ENCODE measurements around the gene COG3. TPM values are rescaled to one million over a fixed set of nuclear protein-coding genes. Genes with fewer than 3 reads are reported as not detected.

COG3 gene
- total RNA-seq, 6 experiments from 2014 or later = 17.5 to 22.2 (median 20.7) TPM

GRCh38 chr13:45582408-45583076 is 117.8 kb downstream of the COG3 start:
- no peak for TF ChIP-seq CTCF (IDR thresholded peaks at IDR 0.05)
- Mint-ChIP-seq H3K36me3 (ENCODE audit: low read depth) (no peaks in the 10 kb centered on the region), H3K4me3 (no peak overlapping the region), H3K27ac (no peak overlapping the region), H3K27me3 (ENCODE audit: insufficient read depth) (peaks cover 30% of the 10 kb centered on the region), H3K4me1 (ENCODE audit: low read depth) (no peaks in the 10 kb centered on the region), H3K9me3 (no peaks in the 10 kb centered on the region)
- DNase-seq = no peak

GRCh38 chr13:45584816-45585215 is 120.1 kb downstream of the COG3 start:
- DNase-seq = no peak

More at GRCh38 chr13:45584816-45585215, 120.1 kb downstream of the COG3 start:
- Mint-ChIP-seq H3K27ac (no peak overlapping the region), H3K27me3 (ENCODE audit: insufficient read depth) (peaks cover 23% of the 10 kb centered on the region), H3K4me1 (ENCODE audit: low read depth) (no peaks in the 10 kb centered on the region), H3K36me3 (ENCODE audit: low read depth) (no peaks in the 10 kb centered on the region), H3K4me3 (no peak overlapping the region), H3K9me3 (no peaks in the 10 kb centered on the region)
- TF ChIP-seq CTCF (IDR thresholded peaks at IDR 0.05) = peak; percentile 35; the same call in 1 of the 2 replicates

Other genes starting within 250 kb of the COG3 start
- 1,000 to 10,000 TPM; 2,421 to 2,688 (median 2,563) TPM for gene TPT1, start 123.8 kb upstream of the COG3 start, total RNA-seq (2021; fragmentation: NEBNext Ultra II Directional; extraction: Animal tissue kit (Norgen Biotek cat#: 25700))
- gene SLC25A30, start 46.6 kb upstream of the COG3 start, total RNA-seq (2021; fragmentation: NEBNext Ultra II Directional; extraction: Animal tissue kit (Norgen Biotek cat#: 25700)) = 10 to 100 TPM; 16.5 to 27.2 (median 18.8) TPM
- not detected for gene ERICH6B, start 150.8 kb downstream of the COG3 start, total RNA-seq (2021; fragmentation: NEBNext Ultra II Directional; extraction: Animal tissue kit (Norgen Biotek cat#: 25700))
- not detected for gene CBY2, start 237.4 kb downstream of the COG3 start, total RNA-seq (2021; fragmentation: NEBNext Ultra II Directional; extraction: Animal tissue kit (Norgen Biotek cat#: 25700))